ENCODE measurements around the gene EEF1AKMT2.

EEF1AKMT2 gene

DNA sequence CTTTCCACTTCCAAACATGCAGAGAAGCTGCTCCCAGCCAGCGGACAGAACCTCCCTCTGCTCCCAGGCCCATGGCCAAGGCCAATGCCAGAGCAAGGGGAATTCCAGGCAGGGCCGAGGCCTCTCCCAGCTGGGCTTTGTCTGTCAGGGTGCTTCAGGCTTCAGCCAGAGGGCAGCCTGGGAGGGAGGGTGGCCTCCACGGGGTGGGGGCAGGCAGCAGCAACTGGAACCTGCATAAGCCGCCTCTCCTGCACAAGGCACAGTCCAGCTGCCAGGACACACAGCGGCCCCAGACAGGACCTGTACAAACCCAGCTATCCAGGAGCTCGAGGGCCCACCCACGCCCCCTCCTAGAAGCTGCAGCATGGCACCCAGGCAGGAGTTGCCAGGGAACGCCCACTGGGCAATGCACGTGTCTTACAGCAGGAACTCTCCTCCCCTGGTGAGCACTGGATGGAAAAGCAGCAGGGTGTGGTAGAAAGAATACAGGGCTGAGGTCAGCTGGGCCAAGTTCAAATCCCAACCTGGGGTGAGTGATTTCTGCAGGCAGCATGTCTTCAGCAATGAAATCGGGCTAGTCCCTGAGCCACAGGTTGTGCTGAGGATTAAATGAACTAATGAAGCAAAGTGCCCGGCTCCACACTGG lies 55.1 kb downstream of the EEF1AKMT2 start:
- DNase-seq = no peak

DNA sequence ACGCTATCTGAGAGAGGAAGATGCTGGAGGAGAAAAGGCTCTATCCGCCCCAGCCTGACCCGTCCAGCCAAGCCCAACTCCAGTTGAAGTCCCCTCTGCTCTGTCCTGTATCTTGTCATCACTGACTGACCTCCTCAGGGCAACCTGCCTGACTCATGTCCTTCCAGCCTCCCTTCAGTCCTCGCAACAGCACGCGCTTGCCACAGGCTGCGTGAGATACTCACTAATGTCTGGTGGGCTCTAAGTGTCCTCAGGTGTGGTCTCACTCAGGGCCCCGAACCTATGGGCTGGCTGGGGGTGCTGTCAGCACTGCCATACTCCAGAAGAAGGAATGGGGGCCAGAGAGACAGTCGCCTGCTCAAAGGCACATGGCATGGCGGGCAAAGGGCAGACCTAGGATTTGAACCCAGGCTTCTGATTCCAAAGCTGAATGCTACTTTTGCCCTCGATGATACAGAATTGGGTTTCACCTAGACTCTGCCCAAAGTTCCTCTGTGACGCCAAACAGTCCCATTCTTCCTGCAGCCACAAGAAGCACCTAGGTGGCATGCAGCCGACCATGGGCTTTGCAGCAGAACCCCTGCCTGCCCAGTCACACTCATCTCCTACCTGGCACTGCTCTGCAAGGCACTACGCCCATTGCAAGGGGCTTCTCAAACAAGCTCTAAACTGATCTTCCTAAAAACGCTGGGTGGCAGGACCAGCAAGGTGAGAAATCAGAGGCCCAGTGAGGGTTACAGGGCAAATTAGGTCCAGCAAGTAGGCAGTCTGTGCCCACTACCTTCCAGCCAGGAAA lies 56.0 kb downstream of the EEF1AKMT2 start:
- DNase-seq = no peak

DNA sequence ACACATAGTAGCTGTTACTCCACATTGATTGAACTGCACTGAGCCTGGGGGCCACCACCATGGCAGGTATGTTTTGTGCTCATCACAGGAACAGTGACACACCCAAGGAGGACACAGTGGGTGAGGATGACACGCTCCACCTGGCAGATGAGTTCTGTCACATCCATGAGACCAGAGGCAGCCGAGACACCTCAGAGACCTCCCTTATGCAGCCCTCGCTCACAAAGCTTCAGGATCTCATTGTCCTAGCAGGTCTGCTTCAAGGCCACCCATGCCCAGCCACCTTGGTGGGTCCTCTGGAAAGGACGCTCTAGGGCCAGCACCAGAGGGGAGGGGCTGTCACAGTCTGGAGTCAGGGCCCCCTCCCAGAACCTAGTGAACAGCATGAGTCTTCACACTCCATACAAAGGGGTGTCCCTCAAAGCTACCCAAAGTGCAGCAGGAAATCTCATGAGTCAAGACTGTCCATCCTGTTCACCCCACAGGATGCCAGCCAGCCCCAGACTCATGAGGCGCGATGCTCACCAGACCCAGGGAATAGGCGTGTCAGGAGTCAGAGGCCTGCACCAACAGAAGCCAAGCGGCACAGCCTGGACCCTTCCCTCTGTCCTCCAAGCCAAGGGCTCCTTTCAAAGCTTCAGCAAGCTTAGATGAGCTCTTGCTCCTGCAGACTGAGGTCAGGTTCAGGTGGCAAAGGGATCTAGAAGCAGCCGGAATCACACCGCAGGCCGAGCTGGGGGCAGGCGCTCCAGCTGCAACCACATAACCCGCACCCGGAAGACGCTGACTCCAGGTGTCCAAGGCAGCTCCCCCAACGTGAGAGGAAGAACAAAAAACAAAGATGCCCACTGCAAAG lies 57.1 kb downstream of the EEF1AKMT2 start:
- peak in 1 of 2 donors; percentile 43 for DNase-seq

DNA sequence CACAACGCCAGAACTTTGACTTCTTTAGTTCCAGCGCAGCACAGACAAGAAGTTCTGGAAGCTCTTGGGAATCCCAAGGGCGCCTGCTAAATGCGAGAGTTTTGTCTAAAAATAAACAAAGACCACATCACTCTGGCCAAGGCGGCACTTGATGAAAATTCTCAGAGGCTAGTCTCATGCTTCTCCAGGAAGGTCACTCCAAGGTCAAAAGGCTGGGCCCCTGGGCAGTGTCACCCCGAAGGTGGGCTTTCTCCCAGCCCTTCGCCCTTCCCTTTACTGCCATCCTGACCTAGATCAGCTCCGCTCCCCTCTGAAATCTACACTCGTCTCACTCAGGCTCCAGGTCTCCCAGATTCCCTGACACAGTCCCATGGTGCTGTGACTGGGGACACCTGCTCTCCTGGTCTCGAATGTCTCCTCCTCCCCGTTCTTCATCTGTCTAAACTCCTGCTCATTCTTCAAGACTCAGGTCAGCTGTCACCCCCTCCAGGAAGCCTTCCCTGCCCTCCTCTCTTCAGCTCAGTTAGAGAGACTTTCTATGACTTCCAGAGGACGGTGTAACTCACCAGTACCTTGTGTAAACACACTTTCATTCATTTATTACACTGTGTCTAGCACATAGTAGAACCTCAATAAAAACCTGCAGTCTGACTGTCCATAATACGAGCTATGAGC lies 58.0 kb downstream of the EEF1AKMT2 start:
- DNase-seq = no peak

DNA sequence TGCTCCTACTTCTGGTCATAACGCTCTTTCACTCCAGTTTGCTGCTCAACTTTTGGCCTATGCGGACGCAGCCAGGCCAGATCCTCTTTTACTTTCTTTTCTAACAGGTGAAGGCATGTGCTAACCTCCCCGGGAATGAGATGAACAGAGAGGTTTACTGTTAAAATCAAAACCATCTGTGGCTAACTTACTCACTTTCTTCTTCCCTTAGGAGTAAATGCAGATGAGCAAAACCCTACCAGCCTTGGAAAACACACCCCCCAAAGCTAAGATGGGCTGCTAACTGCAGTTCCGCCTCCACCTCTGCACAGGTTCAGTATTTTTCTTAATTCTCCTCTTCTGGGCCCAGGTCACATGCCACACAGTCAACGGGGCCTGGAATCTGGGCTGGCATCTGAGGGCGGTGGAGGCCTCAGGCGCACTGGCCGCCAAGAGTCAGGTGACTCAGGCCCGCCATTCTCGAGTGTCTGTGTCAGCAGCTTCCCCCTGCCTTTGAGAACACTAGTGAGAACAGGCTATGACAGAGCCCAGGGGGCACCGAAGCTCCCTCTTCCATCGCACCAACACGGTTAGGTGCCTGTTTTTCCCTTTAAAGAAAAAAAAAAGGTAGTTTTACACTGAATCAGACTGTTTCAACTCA lies 58.6 kb downstream of the EEF1AKMT2 start:
- no peak for DNase-seq

DNA sequence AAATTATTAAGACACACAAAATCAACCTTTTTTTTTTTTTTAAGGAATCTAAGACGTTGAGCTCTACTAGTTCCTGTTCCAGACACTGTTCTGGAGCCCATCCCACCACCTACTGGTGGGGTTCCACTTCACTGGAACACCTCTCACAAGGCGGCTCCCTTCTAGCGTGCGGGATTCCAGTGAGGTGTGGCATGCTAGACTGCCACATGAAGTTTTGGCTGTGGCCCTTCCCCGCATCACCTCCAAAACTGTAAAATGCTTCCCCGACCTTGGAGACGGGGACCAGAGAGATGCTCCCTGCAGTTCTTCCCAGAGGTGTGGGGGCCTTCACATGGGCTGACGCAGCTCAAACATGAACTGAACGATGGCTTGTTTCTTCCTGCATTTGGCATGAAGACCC lies 60.1 kb downstream of the EEF1AKMT2 start:
- DNase-seq = no peak

DNA sequence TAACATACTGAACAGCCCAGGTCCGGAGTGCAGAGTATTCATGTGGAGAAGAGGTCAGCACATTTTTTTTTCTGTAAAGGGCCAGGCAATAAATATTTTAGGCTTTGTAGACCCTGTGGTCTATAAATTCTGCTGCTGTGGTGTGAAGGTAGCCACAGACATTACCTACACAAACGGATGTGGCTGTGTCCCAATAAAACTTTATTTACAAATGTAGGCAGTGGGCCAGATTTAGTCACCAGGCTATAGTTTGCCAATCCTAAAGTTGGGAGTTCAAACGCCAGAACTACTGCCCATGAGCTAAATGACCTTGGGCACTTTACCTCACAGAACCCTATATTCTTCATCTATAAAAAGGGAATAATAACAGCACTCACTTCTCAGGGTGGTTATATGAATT lies 60.9 kb downstream of the EEF1AKMT2 start:
- no peak for DNase-seq

DNA sequence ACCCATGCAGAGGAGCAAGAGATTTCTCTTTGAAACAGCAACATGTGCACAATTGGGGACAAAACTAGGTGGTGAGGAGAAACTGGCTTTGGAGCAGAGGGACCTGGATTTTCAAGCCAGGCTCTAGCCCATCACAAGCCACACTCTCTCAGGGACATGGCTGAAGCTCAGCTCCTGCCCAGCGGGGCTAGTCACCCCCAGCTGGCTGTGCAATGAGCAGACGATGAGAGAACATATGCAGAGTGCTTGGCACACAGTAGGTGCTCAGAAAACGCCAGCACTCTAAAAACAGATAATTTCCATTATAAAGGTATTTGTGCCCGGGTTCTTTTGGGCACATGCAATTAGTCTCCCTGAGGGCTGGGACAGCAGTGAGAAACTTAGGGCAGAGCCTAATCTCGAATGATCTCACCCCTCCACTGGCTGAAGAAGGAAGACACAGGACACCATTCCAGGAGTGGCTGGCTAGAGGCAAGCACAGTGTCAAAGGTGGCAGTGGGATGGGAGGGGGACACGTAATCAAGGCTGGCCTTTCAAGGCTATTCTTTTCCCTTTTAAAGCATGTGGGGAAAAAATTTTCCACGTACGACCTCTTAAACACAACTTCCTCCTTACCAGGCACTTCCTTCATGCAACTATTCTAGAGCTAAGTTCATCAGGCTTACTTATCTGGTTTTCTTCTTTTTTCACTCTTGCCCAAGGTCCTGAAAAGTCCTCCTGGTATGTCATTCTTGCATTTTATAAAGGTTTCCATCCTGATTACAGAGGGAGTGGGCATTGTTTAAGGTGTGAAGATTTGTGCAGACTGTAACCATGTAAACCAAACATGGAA lies 62.6 kb downstream of the EEF1AKMT2 start:
- DNase-seq = peak in 1 of 2 donors; percentile 34

DNA sequence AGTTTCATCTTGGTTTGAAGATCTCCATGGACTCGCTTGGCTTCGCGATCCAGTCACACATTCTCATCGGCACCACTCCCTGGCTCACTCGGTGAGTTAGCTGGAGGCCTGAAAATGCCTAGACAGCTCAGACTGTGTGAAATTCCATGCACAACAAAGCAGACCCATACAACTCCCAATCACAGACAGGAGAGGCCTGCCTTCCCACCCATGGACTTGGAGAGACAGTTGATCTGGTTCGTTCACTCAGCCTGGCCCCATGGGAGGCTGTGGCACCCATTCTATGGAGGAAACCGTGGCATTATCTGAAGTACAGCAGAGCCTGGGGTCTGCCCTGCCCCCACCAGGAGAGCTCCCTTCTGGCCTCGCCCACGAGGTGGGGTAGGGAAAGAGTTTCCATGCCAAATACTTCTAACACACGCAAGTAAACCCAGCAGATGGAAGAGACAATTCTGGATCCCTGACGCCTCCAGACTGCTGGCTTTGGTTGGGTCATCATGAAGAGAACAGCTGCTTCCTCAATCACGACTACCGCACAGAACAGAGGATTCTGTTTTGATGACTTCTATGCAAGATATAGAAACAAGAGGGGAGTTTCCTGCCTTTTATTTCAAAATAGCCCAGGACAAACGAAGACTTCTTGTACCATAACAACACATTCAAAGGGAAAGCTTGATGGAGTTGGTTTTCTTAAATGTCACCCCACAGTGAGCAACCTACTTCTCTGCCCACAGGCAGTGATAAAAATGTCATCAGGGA lies 63.4 kb downstream of the EEF1AKMT2 start:
- DNase-seq = peak in 1 of 2 donors; percentile 93

DNA sequence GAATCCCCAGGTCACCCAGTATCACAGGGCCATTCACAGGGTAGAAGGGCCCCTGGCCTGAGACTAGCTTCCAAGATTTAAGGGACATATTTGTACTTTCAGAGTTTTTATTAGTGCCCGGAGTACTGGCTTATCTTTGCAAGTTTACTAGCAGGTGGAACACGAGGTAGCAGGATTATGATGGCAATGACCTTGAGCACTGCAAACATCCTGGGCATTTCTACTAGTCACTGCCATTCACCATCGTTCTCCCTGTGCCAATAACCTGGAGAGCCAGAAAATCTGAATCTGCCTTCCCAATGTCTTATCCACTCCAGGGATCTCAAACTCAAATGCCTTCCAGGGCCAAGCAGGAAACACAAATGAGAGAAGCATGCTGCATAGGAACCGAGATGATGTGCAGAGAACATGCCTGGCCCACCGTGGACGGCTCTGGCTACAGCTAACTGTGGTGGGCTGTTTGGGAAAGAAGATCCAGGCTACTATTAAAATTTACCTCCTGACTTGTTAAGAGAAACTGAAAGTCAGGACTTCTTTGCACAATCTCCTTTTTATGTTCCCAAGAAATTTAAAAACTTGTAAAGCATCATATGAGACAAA lies 64.2 kb downstream of the EEF1AKMT2 start:
- no peak for DNase-seq

DNA sequence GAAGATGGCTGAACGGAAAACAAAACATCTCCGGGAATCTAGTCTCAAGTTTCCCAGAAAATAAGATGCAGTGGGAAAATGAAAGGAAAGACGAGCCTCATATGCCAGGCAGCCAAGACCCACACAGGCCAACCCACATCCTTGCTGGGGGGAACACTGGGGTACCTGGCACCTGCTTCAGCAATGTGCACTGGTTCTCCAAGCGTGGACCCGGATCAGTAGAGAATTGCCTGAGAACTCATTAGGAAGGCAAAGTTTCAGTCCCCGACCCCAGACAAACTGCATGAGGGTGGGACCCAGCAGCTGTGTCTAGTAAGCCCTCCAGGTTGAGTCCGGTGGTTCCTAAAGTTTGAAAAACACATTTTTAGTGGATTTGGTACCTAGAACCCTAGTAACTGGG lies 65.9 kb downstream of the EEF1AKMT2 start:
- no peak for DNase-seq

DNA sequence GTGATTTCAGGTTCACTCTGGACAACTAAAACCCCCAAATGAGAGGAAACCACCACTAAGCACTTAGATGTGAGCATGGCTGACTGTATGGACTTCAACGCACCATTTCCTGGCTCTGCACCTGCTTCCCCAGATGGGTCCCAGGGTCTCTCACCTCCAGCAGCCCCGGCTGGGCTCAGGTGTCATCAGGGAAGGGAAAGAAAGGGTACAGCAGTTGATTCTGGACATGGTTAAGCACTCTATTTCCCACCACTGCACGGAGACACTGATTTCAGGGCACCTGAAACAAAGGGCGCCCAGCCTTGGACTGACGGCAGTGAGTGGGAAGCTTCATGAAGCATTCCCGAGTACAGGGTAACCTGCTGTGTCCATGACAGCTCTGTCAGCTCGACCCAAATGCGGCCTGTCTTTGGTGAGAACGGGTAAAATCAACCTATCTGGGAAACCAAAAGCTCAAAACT lies 66.5 kb downstream of the EEF1AKMT2 start:
- no peak for DNase-seq

DNA sequence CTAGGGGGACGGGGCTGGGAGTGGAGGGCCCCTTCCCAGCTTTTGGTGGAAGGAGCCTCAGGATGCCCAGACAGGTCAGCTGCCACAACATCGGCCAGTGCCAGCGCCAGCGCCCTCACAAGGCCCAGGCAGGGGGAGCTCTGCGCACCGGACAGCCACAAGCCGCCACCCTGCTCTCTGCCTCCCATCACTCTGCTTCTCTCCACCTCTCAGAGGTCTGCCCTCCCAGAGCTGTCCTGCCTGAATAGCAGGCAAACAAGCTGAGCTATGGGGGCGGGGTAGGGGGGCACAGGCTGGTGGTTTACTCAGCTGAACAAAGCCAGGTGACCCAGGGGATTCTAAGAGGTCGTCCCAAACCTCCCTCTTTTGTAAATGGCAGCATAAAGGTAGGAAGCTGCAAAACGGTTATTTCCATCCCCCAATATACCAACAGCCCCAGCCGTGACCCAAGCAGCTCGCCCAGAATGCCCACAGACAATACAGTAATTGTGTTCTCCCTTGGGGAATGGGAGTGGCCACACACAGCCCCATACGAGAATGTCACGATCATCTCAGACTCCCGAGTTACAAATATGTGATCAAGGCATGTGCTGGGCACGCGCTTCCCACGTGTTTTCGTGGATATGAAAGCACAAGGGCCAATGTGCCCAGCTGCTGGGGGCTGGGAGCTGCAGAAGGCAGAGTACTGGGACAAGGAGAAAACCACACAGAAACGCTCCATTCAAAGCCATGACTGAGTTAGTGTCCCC lies 67.2 kb downstream of the EEF1AKMT2 start:
- DNase-seq = no peak

DNA sequence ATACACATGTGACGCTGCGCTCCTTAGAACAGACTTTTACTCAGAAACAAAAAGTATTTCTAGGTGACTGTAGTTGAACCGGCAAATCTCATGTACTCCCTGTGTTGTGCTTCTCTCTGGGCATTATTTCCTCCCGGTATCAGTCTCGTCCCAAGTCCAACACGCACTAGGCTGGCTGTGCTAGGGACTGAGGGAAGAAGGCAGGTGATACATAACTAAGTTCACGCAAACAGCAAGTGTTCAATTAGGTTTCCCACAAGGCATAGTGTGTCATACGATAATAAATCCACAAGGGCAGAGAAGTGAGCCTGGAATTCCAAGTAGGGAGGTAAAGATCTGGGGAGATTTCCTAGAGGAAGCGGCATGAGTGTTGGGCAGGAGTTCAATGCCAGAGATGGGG lies 67.9 kb downstream of the EEF1AKMT2 start:
- no peak for DNase-seq

DNA sequence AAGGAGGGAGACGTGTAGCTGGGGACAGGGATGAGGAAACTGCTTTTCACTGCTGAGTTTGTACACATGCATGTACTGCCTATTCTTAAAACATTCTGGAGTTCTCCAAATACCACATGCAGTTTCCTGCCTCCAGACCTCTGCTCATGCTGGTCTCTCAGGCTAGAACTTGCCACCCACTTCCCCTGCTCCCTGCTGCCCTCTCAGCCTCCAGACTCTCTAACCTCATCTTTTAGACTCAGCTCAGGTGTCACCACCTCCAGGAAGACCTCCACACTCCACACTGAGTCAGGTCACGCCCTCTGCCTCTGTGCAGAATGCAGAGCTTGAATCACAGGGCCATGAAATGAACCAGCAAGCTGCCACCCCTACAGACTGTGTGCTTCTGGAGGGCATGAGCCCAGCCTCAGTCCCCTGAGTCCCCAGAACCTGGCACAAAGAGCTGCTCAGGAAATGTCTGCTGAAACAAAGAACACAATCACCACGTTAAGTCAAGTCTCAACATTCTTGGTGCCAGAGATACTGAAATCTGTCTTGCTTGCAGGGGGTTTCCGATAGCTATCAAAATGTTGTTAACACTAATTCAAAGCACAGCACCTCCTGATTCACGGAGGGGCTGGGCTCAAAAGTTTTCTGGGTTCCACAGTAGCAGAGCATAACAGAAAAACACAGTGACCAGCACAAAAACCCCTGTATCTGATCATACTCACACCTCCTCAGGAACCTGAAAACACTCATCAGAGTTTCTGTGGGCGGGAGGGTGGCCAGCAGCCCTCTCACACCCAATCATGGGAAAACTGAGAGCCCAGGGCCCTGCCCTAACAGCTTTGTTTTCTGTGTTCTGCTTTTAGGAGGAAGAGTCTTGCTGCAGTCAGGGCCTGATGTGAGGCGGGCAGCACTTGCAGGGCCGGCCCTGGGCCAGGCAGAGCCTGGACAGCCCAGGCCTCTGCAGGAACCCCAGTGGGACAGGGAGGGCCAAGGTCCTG lies 68.6 kb downstream of the EEF1AKMT2 start:
- DNase-seq = peak in 1 of 2 donors; percentile 30

DNA sequence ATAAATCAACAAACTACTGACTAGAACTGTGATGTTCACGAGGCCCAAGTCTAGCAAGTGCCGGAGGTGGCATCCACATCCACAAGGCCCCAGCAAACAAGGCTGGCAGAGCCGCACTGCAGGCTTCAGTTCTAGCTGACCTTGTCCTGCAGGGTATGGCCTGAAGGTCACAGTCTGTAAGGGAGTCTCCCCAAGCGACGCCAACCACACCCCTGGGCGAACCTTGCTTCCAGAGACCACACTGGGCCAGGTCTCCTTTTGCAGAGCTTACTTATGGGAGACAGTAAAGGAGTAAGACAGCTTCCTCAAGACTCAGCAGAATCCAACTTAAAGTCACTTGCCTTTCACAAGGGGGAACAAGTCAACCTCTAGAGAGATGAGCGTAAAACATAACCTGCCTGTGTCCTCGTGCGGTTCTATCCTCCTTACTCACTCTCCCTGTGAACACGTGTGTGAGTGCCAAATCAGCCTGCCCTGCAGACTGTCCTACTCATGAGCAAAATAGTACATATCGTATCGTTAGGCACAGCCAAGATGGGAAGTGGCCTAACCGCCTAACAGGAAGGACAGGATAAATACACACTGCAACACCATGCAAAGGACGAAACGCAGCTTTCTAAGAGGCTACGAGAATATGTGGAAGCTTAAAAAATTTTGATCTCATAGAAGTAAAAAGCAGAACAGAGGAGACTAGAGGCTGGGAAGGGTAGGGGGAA lies 70.2 kb downstream of the EEF1AKMT2 start:
- DNase-seq = peak in 1 of 2 donors; percentile 82

DNA sequence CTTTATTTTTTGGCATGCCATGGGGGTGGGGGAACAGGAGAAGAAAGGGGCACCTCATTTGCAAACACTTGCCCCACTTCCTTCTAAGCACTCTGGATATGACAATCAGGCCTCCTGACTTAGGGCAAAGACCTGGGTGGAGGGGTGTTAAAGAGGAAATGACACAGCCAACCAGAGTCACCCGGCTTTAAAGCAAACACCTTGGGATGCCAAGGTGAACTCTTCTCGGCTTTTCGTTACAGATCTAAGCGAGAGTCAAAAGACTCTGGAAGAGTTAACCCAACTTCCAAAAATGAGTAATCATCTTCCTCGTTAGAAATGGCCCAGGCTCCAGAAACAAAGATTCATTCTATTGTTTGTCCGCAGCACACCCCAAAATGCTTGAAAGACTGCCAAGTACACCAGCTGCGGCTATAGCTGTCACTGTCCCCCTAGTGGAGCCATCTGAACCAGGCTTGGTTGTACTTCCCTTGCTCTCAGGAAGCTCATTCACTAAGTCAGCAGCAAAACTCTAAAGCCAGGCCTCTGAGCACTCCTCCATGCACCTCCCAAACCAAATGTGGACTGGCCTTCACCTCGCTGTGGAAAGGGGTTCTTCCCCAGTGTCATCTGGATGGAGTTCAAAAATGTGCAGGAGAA lies 72.4 kb downstream of the EEF1AKMT2 start:
- peak in 1 of 2 donors; percentile 85 for DNase-seq
